GM18870 (cell line): ENCODE data around the gene UFSP2.
A peak's percentile ranks its signal among the peaks of the same experiment; 100 is the strongest.

Experiments
- ATAC-seq: cut with Tn5 transposase; IDR thresholded peaks from one replicate; pipeline ENCODE4 v1.9.1; 2021; ENCODE audit warnings: moderate library complexity; ENCODE audit not compliant: unreplicated experiment

Gene UFSP2

DNA sequence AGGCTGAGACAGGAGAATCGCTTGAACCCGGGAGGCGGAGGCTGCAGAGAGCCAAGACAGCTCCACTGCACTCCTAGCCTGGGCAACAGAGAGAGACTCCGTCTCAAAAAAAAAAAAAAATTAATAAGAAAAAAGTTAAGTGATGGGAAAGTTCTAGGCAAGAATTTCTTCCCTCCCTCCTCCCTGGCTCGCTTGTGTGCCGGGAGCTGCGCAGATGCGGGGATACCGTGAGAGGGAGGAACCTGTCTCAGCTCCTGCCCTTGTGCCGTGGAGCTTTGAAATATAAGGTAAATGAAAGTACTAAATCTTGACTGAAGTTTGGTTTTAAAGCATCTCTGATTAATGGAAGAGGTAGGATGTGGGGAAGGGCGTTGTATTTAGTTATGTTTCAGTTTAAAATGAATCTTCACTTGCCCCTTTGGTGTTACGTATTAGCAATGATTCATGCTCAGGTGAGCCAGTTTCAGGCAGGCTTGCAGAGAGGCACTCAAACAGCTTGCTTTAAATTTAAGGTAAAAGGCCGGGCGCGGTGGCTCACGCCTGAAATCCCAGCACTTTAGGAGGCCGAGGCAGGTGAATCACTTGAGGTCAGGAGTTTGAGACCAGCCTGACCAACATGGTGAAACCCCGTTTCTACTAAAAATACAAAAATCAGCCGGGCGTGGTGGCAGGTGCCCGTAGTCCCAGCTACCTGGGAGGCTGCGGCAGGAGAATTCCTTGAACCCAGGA is 1.4 kb upstream of the UFSP2 start:
- no peak for ATAC-seq

DNA sequence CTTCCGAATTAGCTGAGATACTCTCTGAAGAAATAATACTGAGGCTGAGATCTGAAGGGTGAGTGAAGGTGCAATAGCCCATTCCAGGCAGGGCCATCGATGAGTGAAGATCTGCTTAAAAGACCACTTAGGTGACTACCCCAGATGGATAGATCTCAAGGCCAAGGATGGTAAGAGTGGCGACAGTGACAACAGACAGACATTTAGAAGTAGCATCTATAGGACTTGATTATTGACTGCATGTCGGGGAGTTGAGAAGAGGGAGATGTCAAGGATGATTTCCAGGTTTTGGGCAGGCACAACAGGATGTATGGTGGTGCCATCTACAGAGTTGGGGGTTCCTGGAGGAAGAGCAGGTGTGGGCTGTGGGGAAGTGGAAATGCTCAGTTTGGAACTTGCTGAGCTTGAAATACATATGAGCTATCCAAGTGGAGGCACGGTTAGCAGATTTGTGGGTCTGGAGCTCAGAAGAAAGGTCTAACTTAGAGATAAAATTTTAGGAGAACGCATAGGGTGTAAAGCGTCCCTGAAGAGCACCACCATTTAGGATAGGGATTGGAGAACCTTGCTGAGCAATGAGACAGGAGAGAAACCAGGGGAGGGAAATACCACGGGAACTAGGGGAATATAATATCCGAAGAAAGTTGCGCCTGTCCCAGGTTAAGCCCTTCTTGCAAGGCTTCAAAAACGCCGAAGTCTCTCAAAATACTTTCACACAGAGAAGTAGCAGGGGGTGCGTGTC is 688 bp downstream of the UFSP2 start:
- peak; percentile 1 for ATAC-seq

DNA sequence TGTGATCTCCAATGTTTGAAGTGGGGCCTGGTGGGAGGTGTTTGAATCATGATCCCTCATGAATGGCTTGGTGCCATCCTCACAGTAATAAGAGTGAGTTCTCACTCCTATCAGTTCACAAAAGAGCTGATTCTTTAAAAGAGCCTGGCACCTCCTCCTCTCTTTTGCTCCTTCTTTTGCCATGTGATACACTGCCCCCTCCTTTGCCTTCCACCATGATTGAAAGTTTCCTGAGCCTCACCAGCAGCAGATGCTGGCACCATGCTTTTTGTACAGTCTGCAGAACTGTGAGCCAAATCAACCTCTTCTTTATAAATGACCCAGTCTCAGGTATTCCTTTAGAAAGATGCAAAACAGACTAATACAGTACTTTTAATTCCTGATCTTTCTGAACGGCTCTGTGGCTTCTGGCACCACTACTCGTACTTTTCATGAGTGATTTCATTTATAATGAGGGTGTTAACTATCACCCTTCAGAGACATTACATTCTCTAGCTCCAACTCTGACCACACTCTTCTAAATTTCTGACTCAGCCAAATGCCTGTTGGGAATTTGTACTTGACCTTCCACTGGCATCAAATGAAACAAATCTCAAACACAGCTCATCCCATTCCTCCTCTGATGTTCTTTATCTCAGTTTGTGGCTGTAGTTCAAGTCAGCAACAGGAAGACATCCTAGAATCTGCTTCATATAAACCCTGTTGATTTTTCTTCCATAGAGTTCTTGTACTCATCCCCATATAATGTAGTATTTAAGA is 4.2 kb downstream of the UFSP2 start:
- no peak for ATAC-seq

DNA sequence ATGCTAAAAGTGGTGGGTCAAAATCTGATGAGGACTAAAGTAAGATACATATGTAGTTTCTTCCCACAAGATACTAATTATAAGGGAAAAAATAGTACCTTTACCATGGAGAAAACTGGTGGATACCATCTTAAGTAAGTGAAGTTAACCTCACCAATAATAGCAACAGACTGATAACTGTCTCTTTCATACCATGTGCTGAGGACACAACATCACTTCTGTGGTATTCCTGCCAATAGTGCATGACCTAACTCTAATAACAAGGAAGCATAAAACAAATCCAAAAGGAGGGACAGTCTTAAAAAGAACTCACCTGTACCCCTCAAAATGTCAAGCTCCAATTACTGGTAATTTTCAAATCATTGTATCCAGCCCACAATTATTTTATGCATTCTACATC is 8.8 kb downstream of the UFSP2 start:
- no peak for ATAC-seq

DNA sequence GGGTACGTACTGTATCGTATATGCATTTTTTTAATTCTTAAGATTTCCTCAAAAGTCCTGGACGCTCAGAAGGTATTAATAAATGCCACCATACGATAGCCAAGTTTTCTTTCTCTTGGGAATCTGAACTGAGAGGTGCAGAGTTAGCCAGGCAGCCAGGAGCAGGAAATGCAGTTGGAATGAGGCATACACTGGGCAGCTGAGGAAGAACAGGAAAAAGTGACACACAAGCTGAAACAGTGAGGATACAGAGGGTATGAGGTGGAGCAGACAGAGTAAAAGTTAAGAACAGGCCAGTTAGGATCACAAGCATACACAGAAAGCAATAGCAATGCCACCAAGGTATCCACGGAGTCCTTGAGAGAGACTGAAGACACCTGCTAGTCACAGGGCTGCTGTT is 13.4 kb downstream of the UFSP2 start:
- no peak for ATAC-seq

DNA sequence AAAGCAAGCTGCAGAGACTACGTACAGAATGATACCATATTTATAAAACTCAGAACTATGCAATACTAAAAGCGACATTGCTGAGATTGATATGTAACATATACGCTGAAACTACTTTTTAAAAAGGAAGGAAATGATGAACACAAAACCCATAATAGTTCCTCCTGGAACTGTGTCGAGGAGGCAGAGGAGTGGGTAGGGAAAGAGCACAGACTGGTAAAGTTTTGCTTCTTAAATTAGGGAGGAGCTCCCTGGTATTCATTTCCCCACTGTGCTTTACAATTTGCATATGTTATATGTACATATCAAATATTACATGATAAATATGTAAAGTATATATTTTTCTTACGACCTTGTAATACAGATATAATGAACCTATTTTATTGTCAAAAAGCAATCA is 13.9 kb downstream of the UFSP2 start:
- no peak for ATAC-seq

DNA sequence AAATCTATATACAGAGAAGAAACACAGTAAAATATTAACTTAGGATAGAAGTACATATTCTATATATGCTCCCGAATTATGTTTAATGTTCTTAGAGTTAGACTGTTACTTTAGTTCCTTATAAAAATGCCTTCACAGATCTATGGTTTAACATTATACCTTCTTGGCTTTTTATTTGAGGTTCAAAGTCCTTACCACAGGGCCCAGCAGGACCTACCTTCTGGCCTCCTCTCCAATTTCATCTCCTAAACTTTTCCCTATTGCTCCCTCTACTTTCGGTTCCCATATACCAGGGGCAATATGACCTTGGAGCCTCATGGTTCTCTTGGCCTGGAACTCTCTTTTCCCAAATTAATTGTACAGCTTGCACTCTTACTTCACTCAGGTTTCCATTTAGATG is 17.3 kb downstream of the UFSP2 start:
- no peak for ATAC-seq

DNA sequence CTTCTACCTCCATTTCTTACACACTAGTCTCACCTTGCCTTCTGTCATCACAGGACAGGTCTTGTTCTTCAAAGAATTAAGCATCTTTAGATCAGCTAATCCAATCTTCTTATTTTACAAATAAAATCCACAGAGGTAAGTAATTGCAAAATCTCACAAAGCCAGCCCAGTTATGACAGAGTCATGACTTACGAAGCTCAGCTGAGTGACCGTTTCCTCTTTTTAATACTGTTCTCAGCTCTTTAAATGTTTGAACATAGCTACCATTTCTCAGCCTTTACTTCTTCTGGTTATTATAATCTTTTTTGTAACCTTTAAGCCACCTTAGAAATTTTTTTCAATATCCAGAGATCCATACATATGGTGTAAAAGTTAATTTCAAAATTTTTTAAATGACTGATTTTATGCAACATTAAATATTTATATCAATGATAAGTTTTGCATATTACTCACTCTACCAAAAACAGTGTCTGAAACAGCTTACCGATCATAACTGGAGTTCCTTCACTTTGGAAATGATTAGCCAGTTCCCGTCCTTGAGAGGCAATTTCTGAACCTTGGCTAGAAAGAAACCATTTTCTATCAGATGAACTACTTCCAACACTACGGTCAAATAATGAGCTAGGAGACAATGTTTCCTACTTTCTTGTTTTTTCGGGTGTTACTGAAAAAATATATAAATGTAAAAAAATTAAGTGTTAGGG is 20.3 kb downstream of the UFSP2 start:
- ATAC-seq = peak; percentile 70

DNA sequence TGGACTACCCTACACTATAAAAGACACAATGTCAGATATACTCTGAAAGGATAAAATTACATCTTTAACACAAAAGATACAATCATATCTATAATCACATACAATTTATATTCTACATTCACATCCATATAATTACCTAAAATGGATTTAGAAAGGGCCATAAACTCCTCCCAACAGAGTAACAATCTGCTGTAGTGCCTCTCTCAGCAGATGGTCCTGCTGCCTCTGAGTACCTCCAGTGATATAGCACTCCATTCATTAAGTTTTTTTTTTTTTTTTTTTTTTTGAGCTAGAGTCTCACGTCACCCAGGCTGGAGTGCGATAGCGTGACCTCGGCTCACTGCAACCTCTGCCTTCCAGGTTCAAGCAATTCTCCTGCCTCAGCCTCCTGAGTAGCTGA is 21.7 kb downstream of the UFSP2 start:
- no peak for ATAC-seq

DNA sequence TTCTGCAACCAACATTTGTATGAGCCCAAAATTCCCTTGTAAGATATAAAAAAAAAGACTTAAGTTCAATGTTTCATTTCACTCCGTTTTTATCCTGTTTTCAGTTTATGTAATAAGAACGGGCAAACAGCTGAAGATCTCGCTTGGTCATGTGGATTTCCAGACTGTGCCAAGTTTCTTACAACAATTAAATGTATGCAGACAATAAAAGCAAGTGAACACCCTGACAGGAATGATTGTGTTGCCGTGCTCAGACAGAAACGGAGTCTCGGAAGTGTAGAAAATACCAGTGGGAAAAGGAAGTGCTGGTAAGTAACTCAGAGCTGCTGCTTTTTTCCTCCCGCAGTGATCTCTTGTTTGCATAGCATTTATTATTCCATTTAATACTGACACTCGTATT is 26.3 kb downstream of the UFSP2 start:
- no peak for ATAC-seq

DNA sequence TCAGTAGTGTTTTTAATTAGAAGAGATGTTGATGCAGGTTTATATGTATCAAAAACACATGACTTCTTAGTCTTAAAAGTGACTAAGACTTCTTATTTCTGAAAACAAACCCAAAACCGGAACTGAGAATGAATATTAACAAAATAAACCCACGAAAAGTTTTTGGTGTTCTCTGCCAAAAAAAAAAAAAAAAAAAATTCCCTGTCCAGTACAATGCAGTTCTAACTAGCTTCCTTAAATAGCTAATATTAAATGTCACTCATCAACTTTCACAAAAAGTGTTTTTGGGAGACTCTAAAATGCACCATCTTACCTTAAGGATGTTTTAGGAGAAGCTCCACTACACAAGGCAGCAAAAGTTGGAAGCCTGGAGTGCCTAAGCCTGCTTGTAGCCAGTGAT is 27.1 kb downstream of the UFSP2 start:
- ATAC-seq = no peak

DNA sequence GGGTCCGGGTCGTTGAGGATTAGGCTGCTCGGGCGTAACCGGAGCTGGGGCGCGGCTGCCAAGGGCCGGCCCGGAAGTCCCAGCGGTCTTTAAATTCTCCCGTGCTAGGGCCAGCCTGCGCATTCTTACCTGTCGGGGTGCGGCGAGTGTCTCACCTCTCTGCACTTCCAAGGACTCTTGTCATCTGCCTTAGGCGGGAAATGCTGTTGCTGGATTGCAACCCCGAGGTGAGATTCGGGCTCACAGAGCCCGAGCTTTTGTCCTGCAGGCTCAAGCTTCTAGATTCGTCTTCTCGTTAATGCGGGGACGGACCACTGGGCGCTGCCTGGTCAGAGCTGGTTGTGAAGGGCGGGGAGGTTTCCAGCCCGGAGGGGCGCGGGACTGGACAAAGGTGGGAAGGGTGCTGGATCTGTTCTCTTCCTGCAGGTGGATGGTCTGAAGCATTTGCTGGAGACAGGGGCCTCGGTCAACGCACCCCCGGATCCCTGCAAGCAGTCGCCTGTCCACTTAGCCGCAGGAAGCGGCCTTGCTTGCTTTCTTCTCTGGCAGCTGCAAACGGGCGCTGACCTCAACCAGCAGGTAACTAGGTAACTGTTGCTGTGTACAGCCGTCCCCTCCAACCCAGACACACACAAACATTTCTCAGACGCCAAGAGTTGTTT is 28.9 kb downstream of the UFSP2 start, which contains the start of gene ANKRD37:
Gene ANKRD37, plus strand, starts transcription at position 118 of the 662 bp plus-strand sequence. Its CDS starts 83 bp downstream, at position 201.
- peak; percentile 1 for ATAC-seq

DNA sequence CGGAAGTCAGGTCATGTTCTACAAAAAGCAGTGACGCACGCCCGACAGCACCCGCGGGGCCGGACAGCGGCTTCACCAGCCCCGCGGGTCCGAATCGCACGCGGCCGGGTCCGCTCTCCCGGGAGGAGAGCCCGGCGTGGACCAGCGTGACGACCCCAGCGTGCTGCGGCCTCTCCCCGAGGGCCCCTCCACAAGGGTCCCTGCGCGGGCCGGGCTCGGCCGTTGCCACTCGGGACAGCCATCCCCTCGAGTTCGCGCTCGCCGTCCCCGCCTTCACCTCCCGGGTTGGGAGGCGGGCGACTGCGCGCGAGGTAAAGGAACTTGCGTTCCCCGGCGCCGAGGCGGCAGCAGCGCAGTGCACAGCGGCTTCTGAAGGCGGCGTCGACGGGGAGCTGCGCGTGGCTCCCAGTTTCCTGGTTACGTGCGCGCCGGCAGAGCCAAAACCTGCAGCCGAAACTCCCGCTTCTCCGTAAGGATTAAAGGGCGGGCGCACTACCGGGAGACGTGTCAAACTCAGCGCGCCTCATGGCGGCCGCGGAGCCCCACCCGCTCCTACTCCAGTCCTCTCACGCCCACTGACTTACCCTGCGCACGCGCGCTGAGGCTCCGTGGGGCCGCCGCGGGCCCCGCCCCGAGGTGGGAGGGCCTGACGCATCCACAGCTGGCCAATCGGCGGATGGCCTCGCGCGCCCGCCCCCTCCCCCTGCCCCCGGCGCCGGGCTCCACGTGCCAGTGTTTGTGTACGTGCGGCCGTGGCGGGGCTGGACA is 29.6 kb downstream of the UFSP2 start:
- peak; percentile 67 for ATAC-seq

DNA sequence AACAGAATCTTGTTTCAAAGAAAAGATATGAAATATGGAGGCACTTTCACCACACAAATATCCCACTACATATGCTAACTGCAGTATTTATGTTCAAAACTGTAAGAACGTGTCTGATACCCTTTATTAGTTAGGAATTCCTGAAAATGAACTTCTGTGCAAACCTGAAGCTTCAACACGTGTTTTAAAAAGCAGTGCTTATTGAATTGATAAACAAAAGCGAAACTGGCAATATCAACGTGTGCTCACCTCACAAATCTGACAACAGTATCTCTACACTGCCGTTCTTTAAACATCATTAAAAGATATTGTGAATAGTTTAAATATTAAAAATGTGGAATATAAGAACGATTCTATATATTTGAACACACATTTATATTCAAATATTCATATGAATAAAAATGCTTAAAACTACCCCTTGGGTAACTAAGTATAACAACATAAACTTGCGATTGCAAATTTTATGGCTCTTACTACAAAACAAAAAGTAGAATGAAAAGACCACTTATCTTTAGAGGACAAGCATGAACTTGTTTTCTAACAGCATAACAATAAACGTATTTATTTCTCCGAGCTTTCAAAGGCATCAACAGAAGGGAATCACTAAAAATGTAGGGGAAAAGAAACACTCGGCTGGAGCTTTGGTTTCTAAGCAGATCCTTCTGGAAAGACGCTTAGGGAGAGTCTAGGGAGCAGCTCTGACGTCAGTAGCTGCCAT is 30.4 kb downstream of the UFSP2 start, which contains the start of gene LRP2BP:
Gene LRP2BP, minus strand, starts transcription at position 687 of the 718 bp plus-strand sequence. CDS start 17,738 bp downstream, outside the sequence.
- ATAC-seq = no peak

DNA sequence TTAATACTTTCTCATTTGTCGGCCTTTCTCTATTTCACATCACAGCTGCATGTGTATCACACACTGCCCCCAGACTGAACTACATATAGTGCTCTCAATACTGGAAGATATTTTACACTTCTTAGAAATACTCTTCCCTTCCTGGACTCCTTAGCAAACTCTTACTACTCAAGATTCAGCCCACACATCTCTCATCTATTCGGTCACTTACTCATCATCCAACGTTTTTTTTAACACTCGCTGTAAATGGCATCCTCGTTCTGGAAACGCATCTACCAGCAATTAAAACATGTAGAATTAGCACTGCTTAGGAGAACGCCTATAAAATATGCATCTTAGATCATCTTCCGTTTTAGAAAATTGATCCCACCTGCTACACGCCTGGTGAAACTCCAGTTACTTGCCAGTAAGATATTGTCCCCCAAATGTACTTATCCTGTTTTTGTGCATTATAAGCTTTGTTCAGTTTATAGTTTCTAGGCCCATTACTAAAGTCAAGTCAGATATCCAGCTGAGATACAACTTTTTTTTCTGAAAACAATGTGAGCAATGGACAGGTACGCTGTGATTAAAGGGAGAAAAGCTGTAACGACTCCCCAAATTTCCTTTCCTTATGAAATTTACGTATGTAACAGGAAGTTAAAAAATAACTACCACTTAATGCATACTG is 31.1 kb downstream of the UFSP2 start:
- no peak for ATAC-seq

DNA sequence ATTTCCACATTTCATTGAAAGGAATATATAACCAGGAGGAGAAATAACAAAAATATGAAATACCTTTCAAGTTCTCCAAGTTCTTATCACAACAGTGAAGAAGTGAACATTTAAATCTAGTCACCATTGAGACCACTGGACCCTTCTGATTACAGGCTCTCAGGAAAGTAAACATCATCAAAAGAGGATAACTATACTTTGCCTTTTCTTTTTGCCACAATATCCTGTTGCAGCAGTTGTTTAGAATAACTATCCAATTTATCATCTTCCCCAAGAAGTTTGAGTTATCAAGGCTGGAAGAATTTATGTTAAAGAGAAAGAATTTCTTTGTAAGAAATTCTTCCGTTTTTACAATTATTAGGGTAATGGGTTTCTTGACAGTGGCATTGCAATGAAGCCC is 33.6 kb downstream of the UFSP2 start:
- ATAC-seq = no peak

DNA sequence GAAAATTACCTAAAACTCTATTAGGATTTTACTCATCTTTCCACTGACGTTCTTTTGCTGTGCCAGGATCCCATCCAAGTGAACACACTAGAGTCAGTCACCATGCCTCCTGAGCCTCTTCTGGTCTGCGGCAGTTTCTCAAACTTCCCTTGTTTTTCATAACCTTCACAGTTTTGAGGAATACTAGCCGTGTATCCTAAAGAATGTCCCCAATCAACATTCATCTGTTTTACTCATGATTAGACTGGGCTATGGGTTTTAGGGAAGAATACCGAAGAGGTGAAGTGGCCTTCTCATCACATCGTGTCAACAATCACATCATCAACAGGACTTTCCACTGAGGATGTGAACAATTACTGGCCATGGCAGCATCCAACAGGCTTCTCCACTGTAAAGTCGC is 34.8 kb downstream of the UFSP2 start:
- no peak for ATAC-seq

DNA sequence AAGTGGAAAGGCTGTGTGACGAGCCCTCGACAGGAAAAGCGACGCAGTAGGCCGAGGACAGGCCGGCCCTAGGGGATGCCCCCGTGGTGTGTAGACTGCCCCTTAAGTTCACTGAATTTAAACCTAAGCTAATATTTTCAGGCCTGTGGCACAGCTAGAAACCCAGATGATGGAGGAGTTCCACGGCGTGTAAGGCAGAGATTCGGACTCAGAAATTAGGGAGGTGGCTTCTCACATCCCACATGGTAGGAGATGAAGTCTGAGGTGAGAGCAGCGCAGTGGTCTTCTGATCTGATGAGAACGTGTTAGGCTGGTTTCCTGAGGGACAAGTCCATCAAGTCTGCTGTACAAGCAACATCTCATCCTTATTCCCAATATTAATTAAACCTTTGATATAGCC is 37.8 kb downstream of the UFSP2 start:
- ATAC-seq = no peak

DNA sequence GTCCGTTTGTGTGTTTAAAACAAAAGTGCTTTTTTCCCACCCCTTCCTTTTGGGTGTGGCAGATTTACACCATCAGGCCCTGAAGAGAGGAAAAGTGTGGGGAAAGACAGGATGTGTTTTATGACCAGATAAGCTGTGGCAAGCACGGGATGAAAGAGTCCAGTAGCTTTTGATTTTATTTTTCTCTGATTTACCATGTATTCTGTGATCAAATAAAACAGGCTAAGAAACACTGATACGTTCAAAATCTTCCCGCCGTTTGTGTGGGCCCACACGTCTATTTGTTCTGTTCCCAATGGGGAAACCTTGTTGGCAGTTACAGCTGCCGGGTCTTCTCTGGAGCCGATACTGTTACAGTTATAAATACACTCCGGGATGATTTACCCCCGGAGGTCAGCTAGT is 40.8 kb downstream of the UFSP2 start:
- ATAC-seq = no peak
